GM18498 (cell line): ENCODE data around the gene G6PC1.
"Not testable (repeated sequence)": the region's sequence is repeated elsewhere in the genome, so short reads cannot be mapped to it uniquely, and the experiment has no call there.

ENCODE experiments used
- ATAC-seq: cut with Tn5 transposase; IDR thresholded peaks from one replicate; pipeline ENCODE4 v1.9.1; 2021; ENCODE audit warnings: mild to moderate bottlenecking, moderate library complexity; ENCODE audit not compliant: unreplicated experiment

The G6PC1 gene

DNA sequence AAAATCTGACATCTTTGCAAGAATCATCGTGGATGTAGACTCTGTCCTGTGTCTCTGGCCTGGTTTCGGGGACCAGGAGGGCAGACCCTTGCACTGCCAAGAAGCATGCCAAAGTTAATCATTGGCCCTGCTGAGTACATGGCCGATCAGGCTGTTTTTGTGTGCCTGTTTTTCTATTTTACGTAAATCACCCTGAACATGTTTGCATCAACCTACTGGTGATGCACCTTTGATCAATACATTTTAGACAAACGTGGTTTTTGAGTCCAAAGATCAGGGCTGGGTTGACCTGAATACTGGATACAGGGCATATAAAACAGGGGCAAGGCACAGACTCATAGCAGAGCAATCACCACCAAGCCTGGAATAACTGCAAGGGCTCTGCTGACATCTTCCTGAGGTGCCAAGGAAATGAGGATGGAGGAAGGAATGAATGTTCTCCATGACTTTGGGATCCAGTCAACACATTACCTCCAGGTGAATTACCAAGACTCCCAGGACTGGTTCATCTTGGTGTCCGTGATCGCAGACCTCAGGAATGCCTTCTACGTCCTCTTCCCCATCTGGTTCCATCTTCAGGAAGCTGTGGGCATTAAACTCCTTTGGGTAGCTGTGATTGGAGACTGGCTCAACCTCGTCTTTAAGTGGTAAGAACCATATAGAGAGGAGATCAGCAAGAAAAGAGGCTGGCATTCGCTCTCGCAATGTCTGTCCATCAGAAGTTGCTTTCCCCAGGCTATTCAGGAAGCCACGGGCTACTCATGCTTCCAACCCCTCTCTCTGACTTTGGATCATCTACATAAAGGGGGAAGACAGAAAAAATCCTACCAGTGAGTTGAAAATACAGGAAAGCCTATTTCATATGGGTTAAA, at the start of gene G6PC1:
Gene G6PC1 (plus strand): TSS at position 340 of the 872 bp plus-strand sequence. CDS start 78 bp downstream, at position 418.
- no peak for ATAC-seq

DNA sequence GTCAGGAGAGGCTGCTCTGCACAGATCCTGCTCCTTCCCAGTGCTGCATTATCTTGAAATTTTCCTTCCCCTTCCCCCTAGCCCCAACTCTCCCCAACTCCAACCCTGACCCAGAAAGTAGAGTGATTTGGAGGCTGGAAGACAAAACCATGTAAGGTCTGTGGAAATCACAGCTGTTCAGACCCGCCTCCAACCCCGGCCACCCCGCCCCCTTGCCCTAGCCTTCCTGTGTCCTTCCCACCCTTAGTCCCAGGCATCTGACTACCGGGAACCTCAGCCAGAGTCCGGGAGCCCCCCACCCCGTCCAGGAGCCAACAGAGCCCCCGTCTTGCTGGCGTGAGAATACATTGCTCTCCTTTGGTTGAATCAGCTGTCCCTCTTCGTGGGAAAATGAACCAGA, 49.6 kb upstream of the G6PC1 start, which contains the start of gene AOC3:
Gene AOC3 (plus strand): TSS at position 246 of the 400 bp plus-strand sequence. CDS start 145 bp downstream, at position 391.
- ATAC-seq, result no peak

DNA sequence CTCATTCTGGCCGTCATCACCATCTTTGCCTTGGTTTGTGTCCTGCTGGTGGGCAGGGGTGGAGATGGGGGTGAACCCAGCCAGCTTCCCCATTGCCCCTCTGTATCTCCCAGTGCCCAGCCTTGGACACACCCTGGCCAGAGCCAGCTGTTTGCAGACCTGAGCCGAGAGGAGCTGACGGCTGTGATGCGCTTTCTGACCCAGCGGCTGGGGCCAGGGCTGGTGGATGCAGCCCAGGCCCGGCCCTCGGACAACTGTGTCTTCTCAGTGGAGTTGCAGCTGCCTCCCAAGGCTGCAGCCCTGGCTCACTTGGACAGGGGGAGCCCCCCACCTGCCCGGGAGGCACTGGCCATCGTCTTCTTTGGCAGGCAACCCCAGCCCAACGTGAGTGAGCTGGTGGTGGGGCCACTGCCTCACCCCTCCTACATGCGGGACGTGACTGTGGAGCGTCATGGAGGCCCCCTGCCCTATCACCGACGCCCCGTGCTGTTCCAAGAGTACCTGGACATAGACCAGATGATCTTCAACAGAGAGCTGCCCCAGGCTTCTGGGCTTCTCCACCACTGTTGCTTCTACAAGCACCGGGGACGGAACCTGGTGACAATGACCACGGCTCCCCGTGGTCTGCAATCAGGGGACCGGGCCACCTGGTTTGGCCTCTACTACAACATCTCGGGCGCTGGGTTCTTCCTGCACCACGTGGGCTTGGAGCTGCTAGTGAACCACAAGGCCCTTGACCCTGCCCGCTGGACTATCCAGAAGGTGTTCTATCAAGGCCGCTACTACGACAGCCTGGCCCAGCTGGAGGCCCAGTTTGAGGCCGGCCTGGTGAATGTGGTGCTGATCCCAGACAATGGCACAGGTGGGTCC, 49.0 kb upstream of the G6PC1 start:
- not testable (repeated sequence) for ATAC-seq

DNA sequence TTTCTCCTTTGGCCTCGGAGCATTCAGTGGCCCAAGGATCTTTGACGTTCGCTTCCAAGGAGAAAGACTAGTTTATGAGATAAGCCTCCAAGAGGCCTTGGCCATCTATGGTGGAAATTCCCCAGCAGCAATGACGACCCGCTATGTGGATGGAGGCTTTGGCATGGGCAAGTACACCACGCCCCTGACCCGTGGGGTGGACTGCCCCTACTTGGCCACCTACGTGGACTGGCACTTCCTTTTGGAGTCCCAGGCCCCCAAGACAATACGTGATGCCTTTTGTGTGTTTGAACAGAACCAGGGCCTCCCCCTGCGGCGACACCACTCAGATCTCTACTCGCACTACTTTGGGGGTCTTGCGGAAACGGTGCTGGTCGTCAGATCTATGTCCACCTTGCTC, 48.2 kb upstream of the G6PC1 start:
- ATAC-seq, result no peak

DNA sequence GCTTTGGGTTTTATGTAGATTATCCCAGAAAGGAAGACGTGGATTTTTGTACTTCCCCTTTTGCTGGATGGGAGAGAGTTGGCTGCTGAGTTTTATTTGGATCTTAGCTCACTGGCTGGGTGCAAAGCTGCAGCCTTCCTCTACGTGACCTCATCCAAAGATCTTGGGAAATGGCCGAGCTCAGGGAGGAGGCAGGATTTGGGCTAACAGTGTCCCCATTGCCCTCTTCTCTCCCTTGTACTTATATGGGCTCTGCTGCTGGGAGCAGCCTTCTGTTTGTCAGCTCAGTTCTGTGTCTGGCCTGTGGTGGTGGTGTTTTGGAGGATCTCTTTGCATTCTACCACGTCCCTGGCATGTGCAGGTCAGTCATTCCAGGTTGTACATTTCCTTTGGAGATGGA, 47.6 kb upstream of the G6PC1 start:
- no peak for ATAC-seq

DNA sequence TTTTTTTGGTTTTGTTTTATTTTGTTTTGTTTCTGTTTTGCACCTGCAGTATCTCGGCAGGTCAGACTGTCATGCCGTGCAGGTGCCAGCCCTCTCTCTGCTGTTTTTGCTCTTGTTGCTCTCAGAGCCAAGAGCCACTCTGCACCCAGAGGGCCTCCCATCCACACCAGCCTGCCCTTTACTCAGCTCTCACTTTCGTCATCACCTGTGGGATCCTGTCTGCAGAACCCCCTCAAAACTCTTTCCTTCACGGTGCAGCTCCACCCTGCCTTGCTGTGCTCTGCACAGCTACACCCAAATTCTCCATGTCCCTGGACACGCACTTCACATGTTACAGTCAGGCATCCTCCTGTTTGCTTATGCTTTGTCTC, 47.0 kb upstream of the G6PC1 start:
- no peak for ATAC-seq

DNA sequence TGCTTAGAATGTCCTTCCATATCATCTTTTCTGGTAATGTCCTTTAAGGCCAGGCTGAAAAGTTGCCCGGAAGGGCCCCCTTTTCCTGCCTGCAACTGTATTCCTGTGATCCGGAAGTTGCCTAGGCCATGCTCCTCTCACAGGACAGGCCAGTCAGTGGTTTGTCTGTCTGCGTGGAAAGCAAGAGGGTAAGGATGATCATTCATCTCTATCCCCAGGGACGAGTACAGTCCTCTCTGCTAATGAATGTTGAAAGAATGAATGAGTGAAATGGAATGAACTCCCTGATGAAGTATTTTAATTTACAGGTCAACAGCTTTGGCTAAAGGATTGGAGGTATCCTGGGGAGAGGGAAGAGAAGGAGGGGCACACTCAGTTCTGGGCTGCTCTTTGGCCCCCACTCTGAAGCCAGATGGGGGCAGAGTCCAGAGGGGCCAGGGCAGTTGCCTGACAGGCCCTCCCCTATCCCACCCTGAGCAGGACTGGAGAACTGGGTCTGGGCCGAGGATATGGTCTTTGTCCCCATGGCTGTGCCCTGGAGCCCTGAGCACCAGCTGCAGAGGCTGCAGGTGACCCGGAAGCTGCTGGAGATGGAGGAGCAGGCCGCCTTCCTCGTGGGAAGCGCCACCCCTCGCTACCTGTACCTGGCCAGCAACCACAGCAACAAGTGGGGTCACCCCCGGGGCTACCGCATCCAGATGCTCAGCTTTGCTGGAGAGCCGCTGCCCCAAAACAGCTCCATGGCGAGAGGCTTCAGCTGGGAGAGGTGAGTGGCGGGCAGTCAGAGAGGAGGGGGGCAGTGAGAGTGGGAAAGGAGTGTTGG, 46.4 kb upstream of the G6PC1 start:
- no peak for ATAC-seq

DNA sequence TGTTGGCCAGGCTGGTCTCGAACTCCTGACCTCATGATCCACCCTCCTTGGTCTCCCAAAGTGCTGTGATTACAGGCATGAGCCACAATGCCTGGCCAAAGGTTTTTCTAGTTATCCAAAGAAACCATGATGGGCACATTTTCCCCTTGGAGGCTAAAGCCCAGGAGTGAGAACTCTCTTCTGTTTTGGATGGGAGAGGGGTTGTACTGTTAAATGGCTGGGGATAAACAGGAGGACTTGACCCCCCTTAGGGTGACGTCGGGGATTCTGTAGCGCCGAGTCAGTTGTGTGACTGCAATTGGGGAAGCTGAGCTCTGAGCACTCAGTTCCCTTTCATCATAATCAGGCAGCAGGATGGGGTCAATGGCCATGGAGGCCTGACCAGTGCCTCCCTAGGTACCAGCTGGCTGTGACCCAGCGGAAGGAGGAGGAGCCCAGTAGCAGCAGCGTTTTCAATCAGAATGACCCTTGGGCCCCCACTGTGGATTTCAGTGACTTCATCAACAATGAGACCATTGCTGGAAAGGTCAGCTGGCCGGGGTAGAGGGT, 45.5 kb upstream of the G6PC1 start:
- ATAC-seq, result no peak

DNA sequence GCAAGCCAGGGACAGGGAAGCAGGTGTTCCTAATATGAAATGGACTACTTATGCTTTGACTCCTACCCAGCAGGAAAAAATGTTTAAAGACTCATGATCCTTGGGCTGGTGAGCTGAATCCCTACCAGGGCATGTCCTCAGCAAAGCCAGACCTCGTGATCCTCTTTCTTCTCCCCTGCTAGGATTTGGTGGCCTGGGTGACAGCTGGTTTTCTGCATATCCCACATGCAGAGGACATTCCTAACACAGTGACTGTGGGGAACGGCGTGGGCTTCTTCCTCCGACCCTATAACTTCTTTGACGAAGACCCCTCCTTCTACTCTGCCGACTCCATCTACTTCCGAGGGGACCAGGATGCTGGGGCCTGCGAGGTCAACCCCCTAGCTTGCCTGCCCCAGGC, 44.5 kb upstream of the G6PC1 start:
- ATAC-seq, result not testable (repeated sequence)

DNA sequence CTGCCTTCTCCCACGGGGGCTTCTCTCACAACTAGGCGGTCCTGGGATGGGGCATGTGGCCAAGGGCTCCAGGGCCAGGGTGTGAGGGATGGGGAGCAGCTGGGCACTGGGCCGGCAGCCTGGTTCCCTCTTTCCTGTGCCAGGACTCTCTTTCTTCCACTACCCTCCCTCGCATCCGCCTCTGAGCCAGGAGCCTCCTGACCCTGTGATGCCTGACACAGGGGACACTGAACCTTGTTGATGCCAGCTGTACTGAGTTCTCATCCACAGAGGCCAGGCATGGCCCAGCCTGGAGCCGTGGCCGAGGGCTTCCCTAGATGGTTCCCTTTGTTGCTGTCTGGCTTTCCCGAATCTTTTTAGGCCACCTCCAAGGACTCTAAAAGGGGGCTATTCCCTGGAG, 44.1 kb upstream of the G6PC1 start:
- ATAC-seq, result not testable (repeated sequence)

DNA sequence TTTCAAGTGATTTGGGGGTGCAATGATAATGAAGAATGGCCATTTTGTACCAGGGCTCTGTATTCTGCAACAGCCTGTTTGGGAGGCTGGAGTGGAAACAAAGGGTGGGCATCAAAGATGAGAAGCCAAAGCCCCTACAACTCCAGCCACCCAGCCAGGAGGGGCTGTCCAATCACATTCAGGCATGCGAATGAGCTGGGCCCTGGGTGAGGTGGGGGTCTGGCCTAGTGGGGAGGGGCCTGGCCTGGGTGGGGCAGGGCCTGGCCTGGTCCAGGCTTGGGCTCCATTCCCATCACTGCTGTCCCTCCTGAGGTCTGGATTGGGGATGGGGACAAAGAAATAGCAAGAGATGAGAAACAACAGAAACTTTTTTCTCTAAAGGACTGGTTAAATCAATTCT, 43.2 kb upstream of the G6PC1 start:
- no peak for ATAC-seq

DNA sequence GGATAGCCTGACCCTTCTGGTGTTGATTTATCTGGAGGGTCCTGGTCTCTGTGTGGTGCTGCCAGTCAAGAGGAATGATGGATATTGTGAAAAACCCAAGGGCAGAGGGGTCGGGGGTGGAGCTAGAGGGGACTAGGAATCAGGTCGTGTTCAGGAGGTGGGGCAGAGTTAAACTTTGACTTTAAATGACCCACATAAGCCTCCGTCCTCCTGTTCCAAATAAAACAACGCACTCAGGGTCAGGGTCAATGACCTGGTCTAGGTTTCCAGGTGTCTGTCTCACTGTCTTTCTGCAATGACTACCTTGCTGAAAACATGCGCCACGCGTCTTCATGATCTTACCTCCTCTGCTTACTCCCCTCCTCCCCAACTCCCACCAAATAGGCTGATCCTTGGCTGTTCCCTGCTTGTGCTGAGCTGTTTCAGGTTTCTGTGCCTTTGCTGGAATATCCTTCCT, 34.9 kb upstream of the G6PC1 start:
- no peak for ATAC-seq

DNA sequence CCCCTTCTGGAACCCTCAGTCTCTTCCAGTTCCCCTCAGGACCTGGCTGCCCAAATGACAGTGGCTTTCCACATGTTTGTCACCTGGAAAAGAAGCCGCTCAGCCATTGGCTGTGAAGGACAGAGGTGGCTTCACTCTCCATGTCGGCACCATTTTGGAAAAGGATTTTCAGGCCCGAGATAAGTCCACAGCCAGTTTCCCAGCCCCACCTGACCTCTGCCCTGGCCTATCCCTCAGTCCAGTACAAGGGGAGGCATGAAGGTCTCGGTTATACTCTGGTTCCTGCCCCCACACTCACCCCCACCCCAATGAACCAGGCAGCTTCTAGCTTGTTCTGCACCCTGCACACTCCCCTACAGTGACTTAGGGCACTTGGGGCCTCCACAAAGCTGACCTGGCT, 34.4 kb upstream of the G6PC1 start:
- no peak for ATAC-seq

DNA sequence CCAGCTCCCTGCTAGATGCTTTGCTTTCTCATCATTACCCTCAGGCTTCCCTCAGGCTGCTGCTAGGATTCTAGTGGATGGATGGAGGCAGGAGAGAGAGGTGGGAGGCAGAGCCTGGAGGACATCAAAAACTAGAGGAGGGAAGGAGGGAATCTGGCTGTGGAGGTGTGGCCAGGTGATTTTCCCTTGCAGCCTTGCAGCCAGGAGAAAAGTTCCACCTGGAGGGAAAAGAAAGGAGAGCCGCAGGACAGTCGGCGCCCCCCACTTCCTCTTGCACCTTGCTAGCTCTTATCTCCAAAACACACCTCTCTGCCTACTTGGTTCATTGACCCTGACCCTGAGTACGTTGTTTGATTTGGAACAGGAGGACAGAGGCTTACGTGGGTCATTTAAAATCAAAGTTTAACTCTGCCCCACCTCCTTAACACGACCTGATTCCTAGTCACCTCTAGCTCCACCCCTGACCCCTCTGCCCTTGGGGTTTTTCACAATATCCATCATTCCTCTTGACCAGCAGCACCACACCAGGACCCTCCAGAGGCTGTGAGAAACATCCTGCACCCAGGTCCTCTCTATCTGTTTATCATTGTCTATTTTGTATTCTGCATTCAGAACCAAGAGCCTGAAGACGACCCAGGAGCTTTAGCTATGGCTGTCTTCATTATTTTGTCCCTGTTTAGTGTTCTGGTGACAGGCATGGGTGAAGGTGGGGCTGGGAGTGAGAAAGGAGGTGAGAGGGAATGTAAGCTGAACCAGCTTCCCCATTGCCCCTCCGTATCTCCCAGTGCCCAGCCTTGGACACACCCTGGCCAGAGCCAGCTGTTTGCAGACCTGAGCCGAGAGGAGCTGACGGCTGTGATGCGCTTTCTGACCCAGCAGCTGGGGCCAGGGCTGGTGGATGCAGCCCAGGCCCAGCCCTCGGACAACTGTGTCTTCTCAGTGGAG, 33.7 kb upstream of the G6PC1 start:
- ATAC-seq, result no peak

DNA sequence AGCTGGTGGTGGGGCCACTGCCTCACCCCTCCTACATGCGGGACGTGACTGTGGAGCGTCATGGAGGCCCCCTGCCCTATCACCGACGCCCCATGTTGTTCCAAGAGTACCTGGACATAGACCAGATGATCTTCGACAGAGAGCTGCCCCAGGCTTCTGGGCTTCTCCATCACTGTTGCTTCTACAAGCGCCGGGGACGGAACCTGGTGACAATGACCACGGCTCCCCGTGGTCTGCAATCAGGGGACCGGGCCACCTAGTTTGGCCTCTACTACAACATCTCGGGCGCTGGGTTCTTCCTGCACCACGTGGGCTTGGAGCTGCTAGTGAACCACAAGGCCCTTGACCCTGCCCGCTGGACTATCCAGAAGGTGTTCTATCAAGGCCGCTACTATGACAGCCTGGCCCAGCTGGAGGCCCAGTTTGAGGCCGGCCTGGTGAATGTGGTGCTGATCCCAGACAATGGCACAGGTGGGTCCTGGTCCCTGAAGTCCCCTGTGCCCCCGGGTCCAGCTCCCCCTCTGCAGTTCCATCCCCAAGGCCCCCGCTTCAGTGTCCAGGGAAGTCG, 32.8 kb upstream of the G6PC1 start:
- not testable (repeated sequence) for ATAC-seq

DNA sequence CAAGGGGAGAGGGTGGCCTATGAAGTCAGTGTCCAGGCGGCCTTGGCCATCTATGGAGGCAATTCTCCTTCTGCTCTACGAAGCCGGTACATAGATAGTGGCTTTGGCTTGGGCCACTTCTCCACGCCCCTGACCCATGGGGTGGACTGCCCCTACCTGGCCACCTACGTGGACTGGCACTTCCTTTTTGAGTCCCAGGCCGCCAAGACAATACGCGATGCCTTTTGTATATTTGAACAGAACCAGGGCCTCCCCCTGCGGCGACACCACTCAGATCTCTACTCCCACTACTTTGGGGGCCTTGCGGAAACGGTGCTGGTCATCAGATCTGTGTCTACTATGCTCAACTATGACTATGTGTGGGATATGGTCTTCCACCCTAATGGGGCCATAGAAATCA, 32.3 kb upstream of the G6PC1 start:
- ATAC-seq, result no peak

DNA sequence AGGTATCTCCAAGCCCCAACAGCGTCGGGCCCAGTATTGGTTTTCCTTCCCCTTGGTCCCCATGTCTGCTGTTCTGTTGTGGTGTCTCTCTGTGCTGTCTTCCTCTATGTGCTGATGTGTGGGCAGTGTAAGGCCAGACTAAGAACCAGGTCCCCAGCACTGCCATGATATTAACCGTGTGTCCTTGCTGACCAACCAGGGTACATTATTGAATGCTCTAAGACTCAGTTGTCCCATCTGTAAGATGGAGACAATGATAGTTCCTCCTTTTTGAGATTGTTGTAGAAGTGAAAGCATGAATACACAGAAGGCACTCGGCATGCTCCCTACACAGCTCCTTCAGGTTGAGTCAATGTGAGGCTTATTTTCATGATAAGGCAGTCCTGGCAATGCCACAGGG, 29.0 kb upstream of the G6PC1 start:
- no peak for ATAC-seq

DNA sequence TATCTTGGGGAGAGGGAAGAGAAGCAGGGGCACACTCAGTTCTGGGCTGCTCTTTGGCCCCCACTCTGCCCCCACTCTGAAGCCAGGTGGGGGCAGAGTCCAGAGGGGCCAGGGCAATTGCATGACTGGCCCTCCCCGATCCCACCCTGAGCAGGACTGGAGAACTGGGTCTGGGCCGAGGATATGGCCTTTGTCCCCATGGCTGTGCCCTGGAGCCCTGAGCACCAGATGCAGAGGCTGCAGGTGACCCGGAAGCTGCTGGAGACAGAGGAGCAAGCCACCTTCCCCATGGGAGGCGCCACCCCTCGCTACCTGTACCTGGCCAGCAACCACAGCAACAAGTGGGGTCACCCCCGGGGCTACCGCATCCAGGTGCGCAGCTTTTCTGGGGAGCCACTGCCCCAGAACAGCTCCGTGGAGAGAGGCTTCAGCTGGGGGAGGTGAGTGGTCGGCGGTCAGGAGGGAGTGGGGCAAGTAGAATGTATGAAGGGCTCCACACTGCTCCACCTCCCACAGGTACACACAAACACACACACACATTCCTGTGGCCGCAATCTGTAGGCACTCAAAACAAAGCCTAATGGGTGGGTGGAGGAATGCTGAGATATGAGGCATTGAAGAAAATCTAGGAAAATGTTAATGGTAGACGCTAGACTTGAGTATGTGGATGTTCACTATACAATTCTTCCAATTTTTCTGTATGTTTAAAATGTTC, 28.2 kb upstream of the G6PC1 start:
- ATAC-seq, result no peak
